ENCODE data around the gene BCAS3. TPM values are rescaled to one million over a fixed set of nuclear protein-coding genes. Genes with fewer than 3 reads are reported as not detected.

BCAS3 gene
- total RNA-seq, 1 experiment from 2014 or later = 12.2 TPM

DNA sequence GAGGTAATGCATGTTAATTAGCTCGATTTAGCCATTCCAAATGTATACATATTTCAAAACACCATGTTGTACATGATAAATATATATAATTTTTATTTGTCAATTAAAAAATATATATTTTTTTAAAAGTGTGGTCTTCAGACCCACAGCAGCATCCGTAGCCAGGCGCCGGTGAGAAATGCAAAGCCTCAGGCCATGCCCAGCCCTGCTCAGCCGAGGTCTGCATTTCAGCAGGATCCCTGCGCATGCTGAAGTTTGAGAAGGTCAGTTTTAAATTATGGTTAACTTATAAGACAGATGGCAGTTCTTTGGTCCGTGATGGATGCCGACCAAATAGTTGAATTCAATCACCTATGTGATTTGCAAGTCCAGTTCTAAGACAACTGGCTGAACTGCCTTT is 694.0 kb downstream of the BCAS3 start:
- Histone ChIP-seq H3K36me3 (no peaks in the 10 kb centered on the region), H3K4me3 (no peak overlapping the region), H3K27me3 (no peaks in the 10 kb centered on the region), H3K9me3 (no peaks in the 10 kb centered on the region)
- no peak for DNase-seq

- no peak overlapping the region for H3K4me3 ChIP-seq
- no peak for DNase-seq
- no peaks in the 10 kb centered on the region for H3K27me3 ChIP-seq
- no peaks in the 10 kb centered on the region for H3K36me3 ChIP-seq
- no peaks in the 10 kb centered on the region for H3K9me3 ChIP-seq
These were observed 694.8 kb downstream of the BCAS3 start for GRCh38 chr17:61372436-61372835.

DNA sequence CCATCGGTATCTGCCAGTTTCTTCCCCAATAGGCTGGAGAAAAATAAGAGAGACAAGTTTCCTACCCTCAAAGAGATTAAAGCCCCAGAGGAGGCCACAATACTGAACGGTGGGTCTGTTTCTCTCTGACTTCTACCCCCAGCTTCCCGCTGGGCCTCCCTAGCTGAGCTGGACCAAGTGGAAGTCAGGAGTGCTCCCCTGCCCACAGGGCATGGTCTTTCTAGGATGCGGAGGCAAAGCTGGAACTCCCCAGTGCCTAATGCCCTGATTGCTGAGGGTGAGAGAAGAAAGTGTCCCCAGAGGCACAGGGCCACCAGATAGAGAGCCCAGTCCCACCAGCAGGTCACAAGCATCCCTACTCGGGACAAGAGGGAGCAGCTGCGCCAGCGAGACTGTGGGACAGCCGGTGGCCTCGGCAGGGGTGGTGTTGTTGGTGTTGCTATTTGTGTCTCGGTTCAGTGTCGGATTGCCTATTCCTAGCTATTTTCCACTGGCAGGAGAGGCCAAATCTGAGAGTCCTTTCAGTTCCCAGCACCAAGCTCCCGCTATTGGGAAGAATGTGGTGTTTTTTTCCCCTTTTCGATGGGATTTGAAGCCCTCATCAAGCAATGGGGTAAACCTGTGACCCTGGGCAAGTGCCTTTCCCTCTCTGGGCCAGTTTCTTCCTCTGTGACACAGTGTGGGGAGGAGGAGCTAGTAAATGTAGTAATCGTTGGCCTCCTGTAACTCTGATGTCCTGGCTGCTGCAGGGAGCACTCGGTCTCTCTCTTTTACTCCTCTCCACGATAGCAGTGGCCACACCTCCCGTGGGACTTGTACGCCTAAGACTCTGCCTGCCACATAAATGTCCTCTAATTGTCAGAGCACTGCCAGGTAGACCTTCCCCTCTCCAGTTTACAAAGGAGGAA is 699.5 kb downstream of the BCAS3 start:
- Histone ChIP-seq H3K27me3 (no peaks in the 10 kb centered on the region), H3K4me3 (no peak overlapping the region), H3K36me3 (no peaks in the 10 kb centered on the region), H3K9me3 (no peaks in the 10 kb centered on the region)
- DNase-seq = no peak

DNA sequence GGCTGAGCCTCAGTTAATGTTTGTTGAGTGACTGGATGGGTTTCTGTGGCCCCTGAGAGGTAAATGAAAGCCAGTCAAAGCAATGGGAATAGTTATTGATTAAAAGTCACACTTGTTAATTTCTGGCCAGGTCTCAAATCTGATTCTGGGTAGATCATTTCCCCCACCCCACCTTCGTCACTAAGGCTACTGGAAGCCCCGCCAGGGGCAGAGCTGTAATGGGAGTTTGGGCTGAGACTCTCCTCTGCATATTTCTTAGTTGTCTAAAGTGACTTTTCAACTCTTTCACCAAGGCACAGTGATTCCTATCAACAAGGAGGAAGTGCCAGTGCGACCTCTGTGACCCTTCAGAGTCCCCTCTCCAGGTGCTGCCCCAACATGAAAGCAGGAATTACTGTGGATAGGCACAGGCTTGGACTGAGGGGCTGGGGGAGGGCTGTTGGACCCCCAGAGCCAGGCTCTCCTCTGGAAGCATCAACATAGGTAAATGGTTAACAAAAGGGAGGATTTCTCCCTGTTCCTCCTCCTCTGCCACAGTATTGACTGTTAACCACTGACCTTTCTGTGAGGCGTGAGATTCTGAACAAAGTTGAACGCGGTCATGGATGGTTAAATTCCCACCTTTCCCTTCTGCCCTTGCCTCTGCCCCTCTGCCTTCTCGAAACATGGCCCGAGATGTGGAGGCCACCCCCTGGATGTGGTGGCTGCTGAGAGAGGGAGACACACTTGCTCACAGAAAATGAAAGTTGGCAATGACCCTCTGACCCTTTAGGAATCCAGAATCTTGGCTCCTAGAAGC is 701.2 kb downstream of the BCAS3 start:
- Histone ChIP-seq H3K9me3 (no peaks in the 10 kb centered on the region), H3K27me3 (no peaks in the 10 kb centered on the region), H3K4me3 (no peak overlapping the region), H3K36me3 (no peaks in the 10 kb centered on the region)
- DNase-seq = no peak

DNA sequence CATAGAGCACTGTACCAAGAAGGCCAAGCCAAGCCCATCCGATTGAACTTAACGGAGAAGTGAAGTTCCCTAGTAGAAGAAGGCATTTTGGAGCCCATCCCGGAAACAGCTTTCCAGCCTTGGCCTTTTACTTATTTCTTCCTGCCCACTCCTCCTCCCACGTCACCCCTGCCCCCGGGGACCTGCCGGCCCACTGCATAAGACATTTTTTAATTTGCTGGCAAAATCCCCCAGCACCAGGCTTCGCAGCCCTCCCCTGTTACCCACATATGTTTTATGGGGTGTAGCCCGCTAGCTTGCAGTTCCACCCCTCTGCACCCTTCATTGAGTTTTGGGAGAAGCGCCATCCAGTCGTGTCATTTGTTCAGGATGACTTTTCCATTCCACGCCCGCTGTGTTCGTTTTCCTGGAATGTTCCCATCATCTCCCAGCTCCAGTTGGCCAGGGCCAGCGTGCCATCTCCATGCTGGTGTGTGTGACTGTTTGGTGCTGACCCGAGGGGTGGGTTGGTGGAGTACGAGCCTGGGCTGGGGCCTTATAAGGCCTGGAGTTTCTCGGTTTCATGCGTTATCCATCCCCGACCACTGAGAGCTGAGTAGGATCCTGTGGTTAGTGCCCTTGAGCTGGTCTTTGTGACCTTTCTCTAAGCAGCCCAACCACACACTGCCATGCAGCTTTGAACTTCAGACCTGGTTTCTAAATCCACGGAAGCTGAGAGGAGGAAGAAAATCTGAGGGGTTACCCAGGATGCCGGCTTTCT is 702.0 kb downstream of the BCAS3 start:
- Histone ChIP-seq H3K4me3 (no peak overlapping the region), H3K36me3 (no peaks in the 10 kb centered on the region), H3K9me3 (no peaks in the 10 kb centered on the region), H3K27me3 (no peaks in the 10 kb centered on the region)
- DNase-seq = no peak

- no peaks in the 10 kb centered on the region for H3K27me3 ChIP-seq
- no peaks in the 10 kb centered on the region for H3K36me3 ChIP-seq
These were observed 702.7 kb downstream of the BCAS3 start for GRCh38 chr17:61380217-61380835.

GRCh38 chr17:61380836-61381525 is 703.3 kb downstream of the BCAS3 start:
- Histone ChIP-seq H3K9me3 (no peaks in the 10 kb centered on the region), H3K27me3 (no peaks in the 10 kb centered on the region), H3K4me3 (no peak overlapping the region), H3K36me3 (no peaks in the 10 kb centered on the region)
- DNase-seq = no peak

More at GRCh38 chr17:61380217-61380835, 702.7 kb downstream of the BCAS3 start:
- Histone ChIP-seq H3K4me3 (no peak overlapping the region), H3K9me3 (no peaks in the 10 kb centered on the region)
- no peak for DNase-seq

DNA sequence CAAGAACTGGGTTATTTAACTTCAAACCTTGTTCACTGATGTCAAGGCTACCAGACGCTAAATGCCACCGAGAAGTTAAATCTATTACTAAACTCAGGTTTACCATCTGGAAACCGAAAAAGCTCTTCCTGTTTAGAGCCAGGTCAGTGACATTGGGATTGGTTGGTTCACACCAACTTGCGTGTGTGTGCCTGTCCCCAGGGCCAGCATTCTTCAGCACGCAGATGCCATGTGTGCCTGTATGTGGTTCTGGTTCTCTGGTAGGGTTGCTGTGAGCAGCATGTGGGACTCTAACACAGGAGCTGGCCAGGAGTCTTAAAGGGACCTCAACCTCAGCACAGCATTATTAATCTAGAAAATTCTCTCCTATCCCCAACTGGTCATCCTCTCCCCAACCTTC is 703.9 kb downstream of the BCAS3 start:
- DNase-seq = no peak
- Histone ChIP-seq H3K4me3 (no peak overlapping the region), H3K9me3 (no peaks in the 10 kb centered on the region), H3K27me3 (no peaks in the 10 kb centered on the region), H3K36me3 (no peaks in the 10 kb centered on the region)

DNA sequence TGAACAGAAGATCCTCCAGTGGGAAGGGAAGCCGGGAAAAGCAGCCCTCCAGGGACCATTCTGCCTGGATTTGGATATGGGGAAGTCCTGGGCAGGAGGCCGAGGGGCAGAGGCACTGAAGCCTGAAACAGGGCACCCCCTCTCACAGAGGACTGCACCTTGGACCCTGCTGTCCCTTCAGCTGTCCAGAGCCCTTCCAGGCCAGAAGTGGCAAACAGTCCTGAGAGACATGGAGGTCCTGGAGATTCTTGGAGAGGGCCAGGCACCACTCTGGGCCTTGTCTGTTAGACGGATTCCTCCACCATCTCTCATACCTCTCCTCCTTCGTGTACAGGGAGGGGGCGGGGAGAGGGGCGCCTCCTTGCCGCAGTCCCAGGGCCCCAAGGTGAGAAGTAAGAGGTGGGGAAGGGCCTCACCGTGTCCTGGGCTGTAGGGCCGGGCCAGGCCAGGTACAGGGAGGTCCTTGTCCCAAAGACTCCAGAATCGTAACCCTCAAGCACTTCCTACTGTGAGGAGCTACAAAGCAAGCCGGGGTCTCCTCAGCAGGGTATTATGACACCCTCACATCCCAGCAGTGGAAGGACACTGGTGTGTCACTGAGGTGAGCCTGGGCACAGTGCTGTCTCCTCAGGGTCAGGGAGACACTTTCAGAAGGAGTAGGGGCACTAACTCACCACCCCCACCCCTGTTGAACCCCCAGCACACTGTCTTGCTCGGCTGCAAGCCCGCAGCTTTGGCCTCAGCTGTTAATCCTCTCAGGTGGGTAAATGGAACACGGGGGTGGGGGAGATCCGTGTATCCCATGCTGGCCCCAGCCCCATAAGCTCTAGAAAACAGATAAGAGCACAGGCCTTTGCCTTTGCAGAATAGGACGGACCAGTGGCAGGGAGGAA is 705.4 kb downstream of the BCAS3 start:
- DNase-seq = no peak
- Histone ChIP-seq H3K4me3 (no peak overlapping the region), H3K36me3 (no peaks in the 10 kb centered on the region), H3K27me3 (no peaks in the 10 kb centered on the region), H3K9me3 (no peaks in the 10 kb centered on the region)

DNA sequence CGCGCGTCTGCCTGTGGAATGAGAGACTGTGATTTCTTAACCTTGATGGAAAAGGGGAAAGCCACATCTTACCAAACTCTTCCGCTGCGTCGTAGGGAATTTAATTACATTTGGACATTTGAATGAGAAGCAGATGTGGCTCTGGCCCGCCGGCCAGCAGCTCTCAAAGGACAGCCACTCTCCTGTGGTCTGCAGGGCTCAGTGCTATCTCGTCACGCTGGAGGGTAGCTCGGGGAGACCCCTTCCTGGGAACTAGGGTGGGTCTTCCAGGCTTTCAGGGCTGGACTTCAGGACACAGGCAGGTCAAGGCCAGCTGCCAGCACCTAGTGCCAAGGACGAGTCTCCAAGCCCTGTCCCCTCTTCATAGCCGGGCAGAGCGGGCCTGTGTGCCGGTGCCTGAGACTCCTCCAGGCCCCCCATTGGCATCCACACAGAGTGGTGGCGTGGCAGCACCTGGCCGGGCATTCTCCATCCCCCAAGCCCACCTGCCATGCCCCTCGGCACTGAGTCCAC is 706.1 kb downstream of the BCAS3 start:
- no peaks in the 10 kb centered on the region for H3K36me3 ChIP-seq
- no peaks in the 10 kb centered on the region for H3K27me3 ChIP-seq
- H3K4me3 ChIP-seq = no peak overlapping the region
- H3K9me3 ChIP-seq = no peaks in the 10 kb centered on the region
- no peak for DNase-seq

DNA sequence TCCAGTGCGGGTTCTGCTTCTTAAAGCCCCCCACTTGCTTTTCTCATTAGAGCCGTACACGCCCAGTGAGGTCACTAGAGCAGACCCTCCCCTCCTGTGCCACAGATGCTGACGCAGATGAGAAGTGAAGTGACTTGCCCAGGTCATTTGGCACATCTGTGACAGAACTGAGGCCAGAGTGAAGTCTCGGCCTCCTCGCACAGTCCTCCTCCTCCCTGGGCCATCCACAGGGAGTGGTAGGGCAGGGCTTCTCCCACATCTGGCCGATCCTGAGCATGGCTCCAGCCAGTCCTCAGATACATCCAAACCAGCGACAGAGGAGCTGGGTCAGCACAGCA is 706.7 kb downstream of the BCAS3 start:
- Histone ChIP-seq H3K9me3 (no peaks in the 10 kb centered on the region), H3K4me3 (no peak overlapping the region), H3K36me3 (no peaks in the 10 kb centered on the region), H3K27me3 (no peaks in the 10 kb centered on the region)
- no peak for DNase-seq

DNA sequence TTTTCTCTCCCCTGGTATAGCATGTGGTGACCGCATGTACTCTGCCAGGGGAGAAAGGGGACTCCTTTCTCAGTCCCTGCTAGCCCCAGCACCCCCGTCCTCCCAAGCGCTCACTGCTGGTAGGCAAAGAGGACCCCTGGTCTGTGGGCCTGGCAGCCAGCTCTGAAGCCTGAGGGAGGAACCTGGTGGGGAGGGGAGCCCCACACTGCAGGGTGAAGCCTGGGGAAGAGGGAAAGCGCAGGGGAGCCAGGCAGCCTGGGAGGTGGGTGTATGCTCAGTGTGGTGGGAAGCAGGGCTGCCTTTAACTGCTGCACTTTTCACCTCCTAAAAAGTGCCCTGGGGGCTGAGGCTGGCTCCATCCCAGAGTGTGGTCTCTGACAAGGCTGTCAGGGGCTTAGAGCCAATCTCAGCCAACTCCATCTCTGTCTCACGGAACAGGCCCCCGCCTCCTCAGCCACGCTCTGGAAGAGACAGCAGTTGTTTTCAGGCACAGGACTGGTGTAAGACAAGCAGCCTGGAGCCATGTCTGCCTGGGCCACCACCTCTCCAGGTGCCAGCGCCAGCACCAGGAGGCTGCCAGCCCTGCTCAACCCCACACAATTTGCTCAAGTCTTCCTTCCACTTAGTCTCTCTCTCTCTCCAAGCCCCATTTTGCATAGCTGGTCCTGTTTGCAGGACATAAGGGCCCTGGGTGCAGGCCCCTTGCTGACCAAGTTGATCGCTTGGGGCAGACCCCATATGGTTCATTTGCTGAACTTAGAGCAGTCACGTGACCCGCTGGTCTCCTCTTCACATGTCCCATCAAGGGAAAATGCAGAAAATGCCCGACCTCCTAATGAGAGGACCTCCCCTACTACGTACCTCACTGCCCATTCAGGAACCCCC is 707.3 kb downstream of the BCAS3 start:
- H3K4me3 ChIP-seq = no peak overlapping the region
- no peaks in the 10 kb centered on the region for H3K36me3 ChIP-seq
- H3K27me3 ChIP-seq = no peaks in the 10 kb centered on the region
- DNase-seq = no peak
- H3K9me3 ChIP-seq = no peaks in the 10 kb centered on the region

GRCh38 chr17:61385577-61386236 is 708.1 kb downstream of the BCAS3 start:
- Histone ChIP-seq H3K27me3 (no peaks in the 10 kb centered on the region), H3K36me3 (no peaks in the 10 kb centered on the region), H3K4me3 (no peak overlapping the region), H3K9me3 (no peaks in the 10 kb centered on the region)
- no peak for DNase-seq

GRCh38 chr17:61386251-61386650 is 708.6 kb downstream of the BCAS3 start:
- no peak for DNase-seq
- no peaks in the 10 kb centered on the region for H3K36me3 ChIP-seq
- H3K4me3 ChIP-seq = no peak overlapping the region
- no peaks in the 10 kb centered on the region for H3K27me3 ChIP-seq
- no peaks in the 10 kb centered on the region for H3K9me3 ChIP-seq

Measured in MG63 (cell line).